HL-60 (cell line): ENCODE results near the gene CIT.

Experiments used
- DNase-seq, 2 experiments: peaks; one replicate each; pipeline ENCODE4 v3.0.0-alpha.2; 2010 to 2020; ENCODE audit warnings: low read depth in 1 of 2, low spot score in 1 of 2
- H3K27ac ChIP-seq: fragments of 250-450 bp; sonication (Bioruptor Pico); replicated peaks from 2 replicates; pipeline ENCODE4 v1.5.1; 2020; ENCODE audit warnings: mild to moderate bottlenecking, moderate library complexity
- H3K27me3 ChIP-seq: fragments of 250-450 bp; sonication (Bioruptor Pico); 2 replicates; pipeline ENCODE4 v1.5.1; 2021; ENCODE audit warnings: mild to moderate bottlenecking, moderate library complexity; ENCODE audit not compliant: insufficient read depth, poor library complexity, severe bottlenecking
- H3K4me3 ChIP-seq: replicated peaks from 2 replicates; pipeline ENCODE4 v1.5.1; 2011; ENCODE audit warnings: mild to moderate bottlenecking, control low read depth, low read length; ENCODE audit not compliant: insufficient read depth
- CTCF ChIP-seq: IDR thresholded peaks from one replicate; pipeline ENCODE4 v1.5.1; 2011; ENCODE audit warnings: low read length, control low read depth, inconsistent platforms; ENCODE audit not compliant: insufficient read depth
- GABPA ChIP-seq: IDR thresholded peaks from 2 replicates; pipeline ENCODE4 v1.6.1; 2012; ENCODE audit warnings: low read depth
- POLR2AphosphoS5 ChIP-seq: IDR thresholded peaks from 2 replicates; pipeline ENCODE4 v1.6.1; 2012; ENCODE audit warnings: low read depth
- REST ChIP-seq: IDR thresholded peaks from 2 replicates; pipeline ENCODE4 v1.6.1; 2012; ENCODE audit warnings: low read depth; ENCODE audit not compliant: insufficient replicate concordance
- SPI1 ChIP-seq: IDR thresholded peaks from 2 replicates; pipeline ENCODE4 v1.6.1; 2012; ENCODE audit warnings: low read depth, mild to moderate bottlenecking, borderline replicate concordance

Gene CIT

GRCh38 chr12:119729871-119730270 lies 147.2 kb downstream of the CIT start:
- no peak for DNase-seq
- TF ChIP-seq GABPA (no peak), POLR2AphosphoS5 (no peak), SPI1 (no peak), CTCF (no peak), REST (no peak)
- Histone ChIP-seq H3K27ac (no peak overlapping the region), H3K4me3 (no peak overlapping the region), H3K27me3 (no peaks in the 10 kb centered on the region)

GRCh38 chr12:119728444-119728745 lies 148.7 kb downstream of the CIT start:
- no peak for TF ChIP-seq GABPA
- no peak for TF ChIP-seq POLR2AphosphoS5
- TF ChIP-seq REST = no peak
- H3K4me3 ChIP-seq = no peak overlapping the region
- DNase-seq = no peak
- no peaks in the 10 kb centered on the region for H3K27me3 ChIP-seq
- no peak overlapping the region for H3K27ac ChIP-seq

GRCh38 chr12:119727600-119728443 lies 149.3 kb downstream of the CIT start:
- no peak for TF ChIP-seq GABPA
- no peak for DNase-seq
- H3K4me3 ChIP-seq = no peak overlapping the region
- no peaks in the 10 kb centered on the region for H3K27me3 ChIP-seq
- no peak overlapping the region for H3K27ac ChIP-seq

- TF ChIP-seq REST (no peak), GABPA (no peak), SPI1 (no peak), POLR2AphosphoS5 (no peak), CTCF (no peak)
- Histone ChIP-seq H3K27me3 (no peaks in the 10 kb centered on the region), H3K4me3 (no peak overlapping the region), H3K27ac (no peak overlapping the region)
- no peak for DNase-seq
Measured at GRCh38 chr12:119725523-119725922, 151.6 kb downstream of the CIT start.
